NCI-H345 treated with DMSO at 0.1 percent for 48 hours (cell line): Measurements from ENCODE around the gene ZNF439.
"Not testable (repeated sequence)": the region's sequence is repeated elsewhere in the genome, so short reads cannot be mapped to it uniquely, and the experiment has no call there.

ENCODE experiments used
- DNase-seq: peaks from one replicate; lab custom pipeline; 2025; ENCODE audit not compliant: unreplicated experiment; lab: John Stamatoyannopoulos, UW

The ZNF439 gene

GRCh38 chr19:11848594-11849469 lies at the start of gene ZNF439:
Gene ZNF439 (plus strand): TSS chr19:11848726. CDS start chr19:11848868, 142 bp downstream.
- peak; percentile 15 for DNase-seq

GRCh38 chr19:11806354-11807098 lies 42.0 kb upstream of the ZNF439 start:
- DNase-seq: no peak

- no peak for DNase-seq
Observed at GRCh38 chr19:11807099-11807380, 41.5 kb upstream of the ZNF439 start.

GRCh38 chr19:11813703-11814028 lies 34.9 kb upstream of the ZNF439 start:
- DNase-seq: no peak

- DNase-seq: peak; percentile 21
Observed at GRCh38 chr19:11814029-11814699, 34.4 kb upstream of the ZNF439 start, which contains the start of gene ZNF440. Gene ZNF440 (plus strand): TSS chr19:11814273. CDS start chr19:11814448, 175 bp downstream.

GRCh38 chr19:11814700-11815035 lies 33.9 kb upstream of the ZNF439 start:
- DNase-seq: no peak

GRCh38 chr19:11821474-11822109 lies 26.9 kb upstream of the ZNF439 start:
- no peak for DNase-seq

GRCh38 chr19:11828957-11829876 lies 19.3 kb upstream of the ZNF439 start:
- DNase-seq: not testable (repeated sequence)

- DNase-seq: no peak
Observed at GRCh38 chr19:11832253-11832912, 16.1 kb upstream of the ZNF439 start.

GRCh38 chr19:11833541-11833940 lies 15.0 kb upstream of the ZNF439 start:
- no peak for DNase-seq

- not testable (repeated sequence) for DNase-seq
Observed at GRCh38 chr19:11835626-11836066, 12.9 kb upstream of the ZNF439 start.

GRCh38 chr19:11843722-11844121 lies 4.8 kb upstream of the ZNF439 start:
- no peak for DNase-seq

GRCh38 chr19:11847615-11848014 lies 911 bp upstream of the ZNF439 start:
- DNase-seq: not testable (repeated sequence)

GRCh38 chr19:11848200-11848593 lies 329 bp upstream of the ZNF439 start:
- no peak for DNase-seq

- not testable (repeated sequence) for DNase-seq
Observed at GRCh38 chr19:11850289-11850688, 1.8 kb downstream of the ZNF439 start.

GRCh38 chr19:11853358-11853757 lies 4.8 kb downstream of the ZNF439 start:
- no peak for DNase-seq

GRCh38 chr19:11856596-11857250 lies 8.2 kb downstream of the ZNF439 start:
- no peak for DNase-seq

- no peak for DNase-seq
Observed at GRCh38 chr19:11860721-11861120, 12.2 kb downstream of the ZNF439 start.

GRCh38 chr19:11861301-11861700 lies 12.8 kb downstream of the ZNF439 start:
- DNase-seq: no peak
